Measurements from ENCODE around the gene DGCR6L.

DNA sequence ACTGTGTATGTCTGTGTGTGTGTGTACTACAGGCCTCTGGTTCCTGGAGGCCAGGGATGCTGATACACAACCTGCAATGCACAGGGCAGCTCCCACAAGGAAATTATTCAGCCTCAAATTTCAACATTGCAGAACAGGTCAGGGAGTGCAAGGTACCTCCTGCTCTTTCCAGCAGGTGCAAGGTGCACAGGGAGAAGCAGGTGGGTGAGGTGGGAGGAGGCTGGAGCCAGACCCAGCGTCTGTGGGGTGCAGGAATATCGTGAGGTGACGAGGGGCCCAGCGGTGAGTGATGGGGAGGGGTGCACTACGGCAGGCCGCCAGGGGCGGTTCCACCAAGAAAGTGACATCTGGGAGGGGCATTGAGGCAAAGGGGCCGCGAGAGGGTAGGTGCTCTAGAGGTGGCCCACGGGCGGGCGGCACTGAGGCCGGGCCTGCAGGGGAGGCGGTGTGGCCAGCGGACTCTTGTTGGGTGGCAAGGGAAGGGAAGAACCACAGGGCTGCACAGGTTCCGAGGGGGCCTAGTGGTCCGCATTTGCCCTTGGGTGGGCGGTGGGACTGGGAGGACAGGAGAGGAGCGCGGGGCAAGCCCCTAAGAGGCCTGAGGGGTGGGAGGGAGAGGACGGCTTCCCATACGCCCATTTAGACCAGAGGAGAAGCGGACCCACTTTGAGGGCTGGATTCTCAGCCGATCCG lies 21.6 kb downstream of the DGCR6L start:
- no peak for TF ChIP-seq POLR2AphosphoS5 (IDR thresholded peaks at IDR 0.05; ENCODE audit: low read depth, low read length)
- no peak for TF ChIP-seq POLR2A (IDR thresholded peaks at IDR 0.05; ENCODE audit: low read depth, low read length)

All from GM12891 (cell line).